Progenitor cell of endocrine pancreas (in vitro differentiated cells): ENCODE results near the gene ATXN2. TPM values are rescaled to one million over a fixed set of nuclear protein-coding genes. Genes with fewer than 3 reads are reported as not detected.
A peak's percentile ranks its signal among the peaks of the same experiment; 100 is the strongest.
"Not testable (repeated sequence)": the region's sequence is repeated elsewhere in the genome, so short reads cannot be mapped to it uniquely, and the experiment has no call there.

Experiments used
- DNase-seq: peaks from one replicate; pipeline ENCODE4 v3.0.0; 2021; ENCODE audit warnings: low spot score; ENCODE audit not compliant: unreplicated experiment
- H3K27ac Mint-ChIP-seq: 2 replicates; pipeline ENCODE4 v1.8.0; 2021; ENCODE audit warnings: mild to moderate bottlenecking, moderate library complexity, mixed read lengths
- H3K27me3 Mint-ChIP-seq: 2 replicates; pipeline ENCODE4 v1.8.0; 2021; ENCODE audit warnings: mixed read lengths
- H3K36me3 Mint-ChIP-seq: 2 replicates; pipeline ENCODE4 v1.8.0; 2022; ENCODE audit warnings: mixed read lengths; ENCODE audit not compliant: insufficient read depth
- H3K4me1 Mint-ChIP-seq: 2 replicates; pipeline ENCODE4 v1.8.0; 2021; ENCODE audit warnings: low read depth, mixed read lengths
- H3K4me3 Mint-ChIP-seq: 2 replicates; pipeline ENCODE4 v1.8.0; 2021; ENCODE audit warnings: low read depth, mild to moderate bottlenecking, moderate library complexity, mixed read lengths
- H3K9me3 Mint-ChIP-seq: 2 replicates; pipeline ENCODE4 v1.8.0; 2021; ENCODE audit warnings: low read depth, mixed read lengths
- total RNA-seq: library from RNA; stranded (reverse); gene quantifications from 2 replicates; pipeline ENCODE4 v1.2.1, GENCODE V29; 2021
- TF ChIP-seq, protein P1 (sequence below): fragments of 200-600 bp; sonication (generic); IDR thresholded peaks from one replicate; pipeline ENCODE4 v1.5.0; 2021; ENCODE audit warnings: antibody characterized with exemption, mild to moderate bottlenecking; ENCODE audit not compliant: unreplicated experiment

ATXN2 gene
- total RNA-seq, 1 donor from 2014 or later, result 81.7 TPM

GRCh38 chr12:111605911-111606766, 7.0 kb upstream of the ATXN2 start:
- TF ChIP-seq, protein P1, sequence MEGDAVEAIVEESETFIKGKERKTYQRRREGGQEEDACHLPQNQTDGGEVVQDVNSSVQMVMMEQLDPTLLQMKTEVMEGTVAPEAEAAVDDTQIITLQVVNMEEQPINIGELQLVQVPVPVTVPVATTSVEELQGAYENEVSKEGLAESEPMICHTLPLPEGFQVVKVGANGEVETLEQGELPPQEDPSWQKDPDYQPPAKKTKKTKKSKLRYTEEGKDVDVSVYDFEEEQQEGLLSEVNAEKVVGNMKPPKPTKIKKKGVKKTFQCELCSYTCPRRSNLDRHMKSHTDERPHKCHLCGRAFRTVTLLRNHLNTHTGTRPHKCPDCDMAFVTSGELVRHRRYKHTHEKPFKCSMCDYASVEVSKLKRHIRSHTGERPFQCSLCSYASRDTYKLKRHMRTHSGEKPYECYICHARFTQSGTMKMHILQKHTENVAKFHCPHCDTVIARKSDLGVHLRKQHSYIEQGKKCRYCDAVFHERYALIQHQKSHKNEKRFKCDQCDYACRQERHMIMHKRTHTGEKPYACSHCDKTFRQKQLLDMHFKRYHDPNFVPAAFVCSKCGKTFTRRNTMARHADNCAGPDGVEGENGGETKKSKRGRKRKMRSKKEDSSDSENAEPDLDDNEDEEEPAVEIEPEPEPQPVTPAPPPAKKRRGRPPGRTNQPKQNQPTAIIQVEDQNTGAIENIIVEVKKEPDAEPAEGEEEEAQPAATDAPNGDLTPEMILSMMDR, result no peak
- Mint-ChIP-seq H3K27me3 (no peaks in the 10 kb centered on the region), H3K9me3 (no peaks in the 10 kb centered on the region), H3K4me3 (no peak overlapping the region), H3K4me1 (no peaks in the 10 kb centered on the region), H3K36me3 (no peaks in the 10 kb centered on the region), H3K27ac (no peak overlapping the region)
- DNase-seq, result no peak

DNA sequence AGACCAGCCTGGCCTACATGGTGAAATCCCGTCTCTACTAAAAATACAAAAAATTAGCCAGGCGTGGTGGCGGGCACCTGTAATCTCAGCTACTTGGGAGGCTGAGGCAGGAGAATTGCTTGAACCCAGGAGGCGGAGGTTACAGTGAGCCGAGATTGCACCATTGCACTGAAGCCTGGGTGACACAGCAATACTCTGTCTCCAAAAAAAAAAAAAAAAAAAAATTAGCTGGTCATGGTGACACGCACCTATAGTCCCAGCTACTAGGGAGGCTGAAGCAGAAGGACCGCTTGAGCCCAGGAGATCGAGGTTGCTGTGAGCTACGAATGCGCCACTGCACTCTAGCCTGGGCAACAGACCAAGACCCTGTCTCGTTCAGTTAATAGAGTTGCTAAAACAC, 3.7 kb upstream of the ATXN2 start:
- not testable (repeated sequence) for H3K27me3 Mint-ChIP-seq, DNase-seq, H3K4me3 Mint-ChIP-seq, H3K9me3 Mint-ChIP-seq, H3K4me1 Mint-ChIP-seq, H3K27ac Mint-ChIP-seq, H3K36me3 Mint-ChIP-seq

DNA sequence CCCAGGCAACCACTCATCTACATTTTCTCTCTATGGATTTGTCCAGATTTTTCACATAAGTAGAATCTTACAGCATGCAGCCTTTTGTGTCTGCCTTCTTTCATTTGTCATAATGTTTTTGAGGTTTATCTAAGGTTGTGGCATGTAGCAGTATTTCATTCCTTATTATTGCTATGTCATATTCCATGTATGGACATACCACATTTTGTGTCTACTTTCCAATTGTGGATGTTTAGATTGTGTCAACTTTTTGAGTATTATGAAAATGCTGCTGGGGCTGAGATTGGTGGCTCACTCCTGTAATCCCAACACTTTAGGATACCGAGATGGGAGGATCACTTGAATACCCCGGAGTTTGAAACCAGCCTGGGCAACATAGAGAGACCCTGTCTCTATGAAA, 3.2 kb upstream of the ATXN2 start:
- Mint-ChIP-seq H3K27ac (no peak overlapping the region), H3K36me3 (no peaks in the 10 kb centered on the region), H3K4me3 (no peak overlapping the region), H3K4me1 (peaks cover 7% of the 10 kb centered on the region), H3K9me3 (no peaks in the 10 kb centered on the region), H3K27me3 (no peaks in the 10 kb centered on the region)
- DNase-seq, result no peak
- TF ChIP-seq, protein P1, result no peak

DNA sequence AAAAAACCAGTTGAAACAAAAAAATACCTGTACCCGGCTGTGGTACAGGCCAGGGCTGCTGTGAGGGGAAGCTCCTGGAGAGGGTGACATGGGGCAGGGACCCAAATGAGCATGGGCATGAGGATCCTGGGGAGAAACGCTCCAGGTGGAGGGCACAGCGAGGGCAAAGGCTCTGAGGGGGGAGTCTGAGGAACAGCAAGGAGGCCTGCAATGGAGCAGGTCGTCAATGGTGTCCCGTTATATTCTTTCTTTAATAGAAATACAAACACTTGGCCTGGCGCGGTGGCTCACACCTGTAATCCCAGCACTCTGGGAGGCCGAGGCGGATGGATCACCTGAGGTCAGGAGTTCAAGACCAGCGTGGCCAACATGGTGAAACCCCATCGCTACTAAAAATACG, 1.9 kb upstream of the ATXN2 start:
- not testable (repeated sequence) for H3K4me3 Mint-ChIP-seq, DNase-seq, H3K27ac Mint-ChIP-seq, H3K36me3 Mint-ChIP-seq, H3K9me3 Mint-ChIP-seq, H3K27me3 Mint-ChIP-seq
- peaks cover 14% of the 10 kb centered on the region for H3K4me1 Mint-ChIP-seq

DNA sequence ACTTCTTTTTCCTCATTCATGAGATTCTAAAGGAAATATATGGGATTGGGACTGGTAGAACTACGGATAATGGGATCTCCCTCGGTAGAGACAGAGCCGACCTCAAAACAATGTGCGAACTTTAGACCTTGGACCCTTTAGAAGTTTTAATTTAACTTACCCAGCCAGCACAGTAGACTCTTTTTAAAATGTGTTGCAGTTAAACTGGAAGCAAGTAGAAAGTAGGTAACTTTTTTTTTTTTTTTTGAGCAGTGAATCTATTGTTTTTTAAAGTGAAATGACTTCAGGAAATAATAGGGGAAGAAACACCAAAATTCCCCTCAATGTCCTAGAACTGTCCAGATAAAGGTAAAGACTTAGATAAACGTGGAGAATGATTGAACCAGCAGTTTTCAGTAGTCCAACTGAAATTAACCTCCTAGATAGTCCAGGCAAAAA, 1.1 kb upstream of the ATXN2 start:
- Mint-ChIP-seq H3K4me1 (peaks cover 17% of the 10 kb centered on the region), H3K36me3 (no peaks in the 10 kb centered on the region), H3K27me3 (no peaks in the 10 kb centered on the region), H3K27ac (peak overlapping the region; percentile 94), H3K9me3 (no peaks in the 10 kb centered on the region), H3K4me3 (peak overlapping the region; percentile 69)
- TF ChIP-seq, protein P1, result no peak
- DNase-seq, result no peak

GRCh38 chr12:111599453-111600204, 514 bp upstream of the ATXN2 start:
- no peaks in the 10 kb centered on the region for H3K9me3 Mint-ChIP-seq
- peaks cover 23% of the 10 kb centered on the region for H3K4me1 Mint-ChIP-seq
- peak; percentile 81 for DNase-seq
- peak overlapping the region; percentile 69 for H3K4me3 Mint-ChIP-seq
- peak overlapping the region; percentile 94 for H3K27ac Mint-ChIP-seq
- no peaks in the 10 kb centered on the region for H3K27me3 Mint-ChIP-seq
- H3K36me3 Mint-ChIP-seq, result no peaks in the 10 kb centered on the region
- TF ChIP-seq, protein P1, result no peak
